ENCODE results near the gene ANKRD9. TPM values are rescaled to one million over a fixed set of nuclear protein-coding genes. Genes with fewer than 3 reads are reported as not detected.

The ANKRD9 gene
- total and polyA plus RNA-seq, 5 donors from 2014 or later = 0.69 to 7.1 (median 1.7) TPM

- Histone ChIP-seq H3K27ac (ENCODE audit: insufficient read depth, low read length, poor library complexity, severe bottlenecking) (no peak overlapping the region), H3K4me3 (ENCODE audit: low read depth, low read length) (no peak overlapping the region), H3K4me1 (ENCODE audit: control insufficient read depth, insufficient read depth, low read length, poor library complexity, severe bottlenecking) (no peaks in the 10 kb centered on the region), H3K9me3 (ENCODE audit: control insufficient read depth in 2 of 2, low read length in 2 of 2) (no peaks in the 10 kb centered on the region), H3K36me3 (ENCODE audit: control insufficient read depth, insufficient read depth, low read length) (peaks cover 4% of the 10 kb centered on the region), H3K27me3 (ENCODE audit: control insufficient read depth, insufficient read depth, low read length) (no peaks in the 10 kb centered on the region)
- H3K4me1 Mint-ChIP-seq = peaks cover 0 to 9% (median 2%) of the 10 kb centered on the region in 4 donors
- no peak overlapping the region for H3K27ac Mint-ChIP-seq
- H3K9me3 Mint-ChIP-seq = peaks cover 0 to 3% (median 0%) of the 10 kb centered on the region in 7 donors
- ATAC-seq (ENCODE audit: low read depth in 2 of 2) = no peak
- no peaks in the 10 kb centered on the region for H3K27me3 Mint-ChIP-seq
- no peak for DNase-seq
- H3K4me3 Mint-ChIP-seq = no peak overlapping the region
- peaks cover 6% of the 10 kb centered on the region for H3K36me3 Mint-ChIP-seq
Observed at GRCh38 chr14:102501751-102502315, 7.7 kb downstream of the ANKRD9 start.

- Mint-ChIP-seq H3K27ac (peak overlapping the region in 1 of 3 donors; percentile 75), H3K36me3 (peaks cover 6% of the 10 kb centered on the region), H3K9me3 (peaks cover 0 to 3% (median 0%) of the 10 kb centered on the region in 7 donors), H3K4me1 (peaks cover 0 to 9% (median 2%) of the 10 kb centered on the region in 4 donors), H3K4me3 (no peak overlapping the region), H3K27me3 (no peaks in the 10 kb centered on the region)
- Histone ChIP-seq H3K9me3 (ENCODE audit: control insufficient read depth in 2 of 2, low read length in 2 of 2) (no peaks in the 10 kb centered on the region), H3K36me3 (ENCODE audit: control insufficient read depth, insufficient read depth, low read length) (peaks cover 4% of the 10 kb centered on the region), H3K27me3 (ENCODE audit: control insufficient read depth, insufficient read depth, low read length) (no peaks in the 10 kb centered on the region), H3K4me3 (ENCODE audit: low read depth, low read length) (no peak overlapping the region), H3K27ac (ENCODE audit: insufficient read depth, low read length, poor library complexity, severe bottlenecking) (no peak overlapping the region), H3K4me1 (ENCODE audit: control insufficient read depth, insufficient read depth, low read length, poor library complexity, severe bottlenecking) (no peaks in the 10 kb centered on the region)
- DNase-seq (no peak), ATAC-seq (ENCODE audit: low read depth in 2 of 2) (no peak)
Observed at GRCh38 chr14:102500713-102501112, 8.9 kb downstream of the ANKRD9 start.

DNA sequence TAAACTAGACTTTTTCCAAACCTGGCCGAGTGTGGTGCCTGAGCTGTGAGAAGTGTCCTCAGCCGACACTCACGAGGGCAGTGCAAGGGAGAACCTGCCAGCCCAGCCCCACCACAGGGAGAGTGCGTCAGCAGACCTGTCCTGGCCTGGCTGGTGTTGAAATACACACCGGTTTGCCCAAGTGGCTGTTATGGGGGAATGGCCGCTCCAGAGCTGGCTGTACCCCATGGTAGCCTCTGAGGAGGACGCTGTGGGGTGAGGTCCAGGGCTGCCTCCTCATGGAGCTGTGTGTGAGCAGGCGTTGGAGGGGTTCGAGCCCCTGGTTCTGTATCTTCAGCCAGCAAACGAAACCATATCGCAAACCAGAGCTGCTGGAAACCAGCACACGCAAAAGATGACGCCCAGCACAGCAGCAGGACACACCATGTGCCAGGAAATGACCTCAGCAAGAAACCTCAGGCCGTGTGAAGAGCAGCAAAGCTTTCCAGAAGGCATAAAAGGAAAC, 9.4 kb downstream of the ANKRD9 start:
- Histone ChIP-seq H3K4me3 (ENCODE audit: low read depth, low read length) (no peak overlapping the region), H3K27me3 (ENCODE audit: control insufficient read depth, insufficient read depth, low read length) (no peaks in the 10 kb centered on the region), H3K36me3 (ENCODE audit: control insufficient read depth, insufficient read depth, low read length) (peaks cover 4% of the 10 kb centered on the region), H3K9me3 (ENCODE audit: control insufficient read depth in 2 of 2, low read length in 2 of 2) (no peaks in the 10 kb centered on the region), H3K4me1 (ENCODE audit: control insufficient read depth, insufficient read depth, low read length, poor library complexity, severe bottlenecking) (no peaks in the 10 kb centered on the region), H3K27ac (ENCODE audit: insufficient read depth, low read length, poor library complexity, severe bottlenecking) (peak overlapping the region; percentile 30)
- DNase-seq (peak in 1 of 3 donors; percentile 33), ATAC-seq (ENCODE audit: low read depth in 2 of 2) (peak in 1 of 2 donors; percentile 40)
- Mint-ChIP-seq H3K4me1 (peaks cover 0 to 9% (median 2%) of the 10 kb centered on the region in 4 donors), H3K27ac (peak overlapping the region in 1 of 3 donors; percentile 75), H3K4me3 (no peak overlapping the region), H3K9me3 (peaks cover 0 to 3% (median 0%) of the 10 kb centered on the region in 7 donors), H3K36me3 (peaks cover 6% of the 10 kb centered on the region), H3K27me3 (no peaks in the 10 kb centered on the region)

DNA sequence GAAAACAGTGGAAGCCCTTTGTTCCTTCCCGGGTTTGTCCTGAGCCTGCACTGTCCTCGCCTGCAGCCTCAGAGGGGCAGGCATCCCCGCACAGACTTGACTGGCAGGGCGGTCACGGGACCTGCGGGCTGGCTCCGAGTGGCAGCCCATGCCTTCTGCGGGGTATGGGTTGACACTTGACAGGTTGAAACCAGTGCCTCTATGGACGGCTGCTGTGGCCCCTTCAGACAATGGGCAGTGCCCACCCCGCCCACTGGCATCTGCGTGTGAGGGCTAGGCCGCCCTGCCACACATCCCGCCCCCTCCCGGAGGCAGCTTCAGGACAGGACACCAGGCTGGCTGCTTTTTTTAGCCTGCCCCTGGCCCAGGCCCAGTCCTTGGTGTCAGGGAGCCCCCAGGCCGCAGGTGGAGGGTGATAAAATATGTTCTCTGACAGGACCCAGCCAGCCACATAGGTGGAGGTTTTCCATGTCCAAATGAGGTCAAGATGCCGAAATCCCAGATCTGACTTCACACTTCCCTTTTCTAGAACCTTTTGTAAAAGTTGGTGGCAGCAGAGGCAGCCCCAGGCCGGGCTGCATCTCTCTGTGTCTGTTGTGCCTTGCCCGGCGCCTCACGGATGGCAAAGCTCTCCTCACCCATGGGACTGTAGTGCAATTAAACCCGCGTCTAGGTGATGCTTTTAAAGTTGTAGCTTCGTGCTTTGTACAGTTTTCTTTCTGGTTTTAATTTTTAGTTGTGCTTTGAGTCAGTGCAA, 10.0 kb downstream of the ANKRD9 start:
- Mint-ChIP-seq H3K36me3 (peaks cover 6% of the 10 kb centered on the region), H3K4me1 (peaks cover 0 to 9% (median 2%) of the 10 kb centered on the region in 4 donors), H3K27ac (peak overlapping the region in 1 of 3 donors; percentile 75), H3K27me3 (no peaks in the 10 kb centered on the region), H3K4me3 (no peak overlapping the region), H3K9me3 (peaks cover 0 to 3% (median 0%) of the 10 kb centered on the region in 7 donors)
- H3K4me3 ChIP-seq (ENCODE audit: low read depth, low read length) = no peak overlapping the region
- H3K4me1 ChIP-seq (ENCODE audit: control insufficient read depth, insufficient read depth, low read length, poor library complexity, severe bottlenecking) = no peaks in the 10 kb centered on the region
- H3K27ac ChIP-seq (ENCODE audit: insufficient read depth, low read length, poor library complexity, severe bottlenecking) = no peak overlapping the region
- no peaks in the 10 kb centered on the region for H3K9me3 ChIP-seq (ENCODE audit: control insufficient read depth in 2 of 2, low read length in 2 of 2)
- DNase-seq (no peak), ATAC-seq (ENCODE audit: low read depth in 2 of 2) (no peak)
- no peaks in the 10 kb centered on the region for H3K27me3 ChIP-seq (ENCODE audit: control insufficient read depth, insufficient read depth, low read length)
- peaks cover 4% of the 10 kb centered on the region for H3K36me3 ChIP-seq (ENCODE audit: control insufficient read depth, insufficient read depth, low read length)

DNA sequence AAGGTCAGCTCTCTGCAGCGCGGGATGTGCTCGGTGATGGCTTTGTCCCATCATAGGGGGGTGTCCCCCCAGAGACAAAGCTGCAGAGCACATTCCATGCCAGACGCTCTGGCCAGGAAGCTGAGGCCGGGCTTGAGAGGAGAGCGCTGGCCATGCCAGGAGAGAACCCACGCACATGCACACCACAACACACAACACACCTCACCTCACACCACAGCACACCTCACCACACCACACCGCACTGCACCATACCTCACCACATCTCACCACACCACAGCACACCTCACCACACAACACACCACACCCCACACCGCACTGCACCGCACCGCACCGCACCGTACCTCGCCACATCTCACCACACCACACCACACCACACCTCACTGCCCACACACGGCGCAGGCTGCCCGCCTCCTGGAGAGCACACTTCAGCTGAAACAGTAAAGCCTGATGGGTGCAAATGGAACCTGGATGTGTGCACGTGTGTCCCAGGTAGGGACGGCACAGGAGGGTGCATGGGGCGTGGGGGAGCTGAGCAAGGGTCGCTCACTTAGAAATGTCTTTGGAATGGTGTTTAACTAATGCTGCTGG, 10.8 kb downstream of the ANKRD9 start:
- ATAC-seq (ENCODE audit: low read depth in 2 of 2) (no peak), DNase-seq (no peak)
- Histone ChIP-seq H3K27ac (ENCODE audit: insufficient read depth, low read length, poor library complexity, severe bottlenecking) (no peak overlapping the region), H3K27me3 (ENCODE audit: control insufficient read depth, insufficient read depth, low read length) (no peaks in the 10 kb centered on the region), H3K9me3 (ENCODE audit: control insufficient read depth in 2 of 2, low read length in 2 of 2) (no peaks in the 10 kb centered on the region), H3K4me1 (ENCODE audit: control insufficient read depth, insufficient read depth, low read length, poor library complexity, severe bottlenecking) (no peaks in the 10 kb centered on the region), H3K36me3 (ENCODE audit: control insufficient read depth, insufficient read depth, low read length) (peaks cover 4% of the 10 kb centered on the region), H3K4me3 (ENCODE audit: low read depth, low read length) (no peak overlapping the region)
- Mint-ChIP-seq H3K36me3 (peaks cover 6% of the 10 kb centered on the region), H3K27ac (no peak overlapping the region), H3K4me3 (no peak overlapping the region), H3K4me1 (peaks cover 0 to 9% (median 2%) of the 10 kb centered on the region in 4 donors), H3K9me3 (peaks cover 0 to 1% (median 0%) of the 10 kb centered on the region in 7 donors), H3K27me3 (no peaks in the 10 kb centered on the region)

DNA sequence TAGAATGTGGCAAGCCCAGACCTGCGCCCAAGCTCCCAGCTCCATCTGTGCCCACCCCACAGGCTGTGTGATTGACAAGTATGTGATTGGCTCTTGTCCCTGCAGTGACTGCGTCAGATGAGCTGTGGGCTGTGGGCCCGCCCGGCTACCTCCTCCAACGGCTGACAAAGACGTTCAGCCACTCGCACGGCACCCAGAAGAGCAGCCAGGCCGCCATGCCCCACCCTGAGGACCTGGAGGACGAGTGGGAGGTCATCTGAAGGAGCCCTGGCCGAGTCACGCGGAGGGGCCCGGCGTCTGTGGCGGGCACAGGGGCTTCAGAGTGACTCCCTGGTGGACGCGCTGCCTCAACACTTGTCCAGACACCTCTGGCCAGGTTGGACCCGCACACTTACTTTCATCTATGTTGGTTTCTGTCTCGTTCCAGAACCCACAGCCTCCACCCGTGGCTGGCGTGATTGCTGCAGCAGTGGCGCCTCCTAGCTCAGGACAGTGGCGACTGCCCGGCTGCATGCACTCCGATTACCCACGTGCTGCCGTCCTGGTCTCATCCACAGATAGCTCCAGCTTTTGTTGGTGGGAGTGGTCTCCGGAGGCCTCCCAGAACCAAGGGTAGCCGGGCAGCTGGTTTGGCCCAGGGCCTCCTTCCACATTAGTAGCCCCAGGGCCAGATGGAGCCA, 11.4 kb downstream of the ANKRD9 start:
- DNase-seq (no peak), ATAC-seq (ENCODE audit: low read depth in 2 of 2) (no peak)
- Histone ChIP-seq H3K27me3 (ENCODE audit: control insufficient read depth, insufficient read depth, low read length) (no peaks in the 10 kb centered on the region), H3K9me3 (ENCODE audit: control insufficient read depth in 2 of 2, low read length in 2 of 2) (no peaks in the 10 kb centered on the region), H3K4me3 (ENCODE audit: low read depth, low read length) (no peak overlapping the region), H3K36me3 (ENCODE audit: control insufficient read depth, insufficient read depth, low read length) (peaks cover 4% of the 10 kb centered on the region), H3K27ac (ENCODE audit: insufficient read depth, low read length, poor library complexity, severe bottlenecking) (no peak overlapping the region), H3K4me1 (ENCODE audit: control insufficient read depth, insufficient read depth, low read length, poor library complexity, severe bottlenecking) (no peaks in the 10 kb centered on the region)
- Mint-ChIP-seq H3K27me3 (no peaks in the 10 kb centered on the region), H3K9me3 (peaks cover 0 to 1% (median 0%) of the 10 kb centered on the region in 7 donors), H3K36me3 (peaks cover 6% of the 10 kb centered on the region), H3K4me3 (no peak overlapping the region), H3K4me1 (peaks cover 0 to 5% (median 0%) of the 10 kb centered on the region in 4 donors), H3K27ac (no peak overlapping the region)

DNA sequence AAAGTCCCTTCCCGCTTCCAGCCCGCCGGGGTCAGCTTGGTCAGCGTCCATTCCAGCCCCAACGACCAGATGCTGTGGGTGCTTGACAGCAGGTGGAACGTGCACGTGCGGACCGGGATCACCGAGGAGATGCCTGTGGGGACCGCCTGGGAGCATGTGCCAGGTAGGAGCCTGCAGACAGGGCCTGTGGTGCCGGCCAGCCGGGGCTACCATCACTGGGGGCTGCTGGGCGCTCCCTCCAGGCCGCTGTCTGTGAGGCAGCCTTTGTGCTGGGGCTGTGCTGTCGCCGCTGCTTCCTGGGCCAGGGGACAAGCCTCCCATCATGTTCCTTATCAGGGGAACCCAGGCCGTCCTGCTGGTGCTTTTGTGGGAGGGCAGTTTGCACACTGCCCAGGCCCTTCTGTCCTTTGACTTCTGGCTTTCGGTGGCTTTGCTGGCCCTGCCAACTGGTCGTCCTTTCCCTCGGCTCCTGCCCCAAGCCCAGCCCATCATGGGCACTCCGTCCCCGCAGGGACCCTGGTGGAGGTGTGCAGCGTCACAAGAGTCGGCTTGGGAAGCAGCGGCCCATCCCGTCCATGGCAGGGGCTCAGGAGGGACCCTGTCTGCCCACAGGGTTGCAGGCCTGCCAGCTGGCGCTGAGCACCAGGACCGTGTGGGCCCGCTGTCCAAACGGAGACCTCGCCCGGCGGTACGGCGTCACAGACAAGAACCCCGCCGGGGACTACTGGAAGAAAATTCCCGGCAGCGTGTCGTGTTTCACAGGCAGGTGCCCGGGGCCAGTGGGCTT, 12.4 kb downstream of the ANKRD9 start:
- no peaks in the 10 kb centered on the region for H3K27me3 ChIP-seq (ENCODE audit: control insufficient read depth, insufficient read depth, low read length)
- no peak overlapping the region for H3K27ac Mint-ChIP-seq
- H3K36me3 Mint-ChIP-seq = peaks cover 6% of the 10 kb centered on the region
- no peaks in the 10 kb centered on the region for H3K27me3 Mint-ChIP-seq
- peaks cover 0 to 5% (median 0%) of the 10 kb centered on the region in 4 donors for H3K4me1 Mint-ChIP-seq
- peaks cover 4% of the 10 kb centered on the region for H3K36me3 ChIP-seq (ENCODE audit: control insufficient read depth, insufficient read depth, low read length)
- no peak overlapping the region for H3K27ac ChIP-seq (ENCODE audit: insufficient read depth, low read length, poor library complexity, severe bottlenecking)
- ATAC-seq (ENCODE audit: low read depth in 2 of 2) (no peak), DNase-seq (no peak)
- no peaks in the 10 kb centered on the region for H3K9me3 ChIP-seq (ENCODE audit: control insufficient read depth in 2 of 2, low read length in 2 of 2)
- H3K4me3 ChIP-seq (ENCODE audit: low read depth, low read length) = no peak overlapping the region
- no peak overlapping the region for H3K4me3 Mint-ChIP-seq
- H3K4me1 ChIP-seq (ENCODE audit: control insufficient read depth, insufficient read depth, low read length, poor library complexity, severe bottlenecking) = no peaks in the 10 kb centered on the region
- H3K9me3 Mint-ChIP-seq = peaks cover 0 to 1% (median 0%) of the 10 kb centered on the region in 7 donors
